ENCODE measurements around the gene DCAF15. TPM values are rescaled to one million over a fixed set of nuclear protein-coding genes. Genes with fewer than 3 reads are reported as not detected.

DCAF15 gene
- total and polyA plus RNA-seq, 2 experiments from 2014 or later: 39.5 to 81.3 TPM

- H3F3A ChIP-seq (replicated peaks; ENCODE audit: low read depth): no peaks in the 10 kb centered on the region
Measured at GRCh38 chr19:13975870-13976269, 23.6 kb downstream of the DCAF15 start.

More at GRCh38 chr19:13975870-13976269, 23.6 kb downstream of the DCAF15 start:
- Histone ChIP-seq H3K4me1 (ENCODE audit: insufficient read depth) (peaks cover 23% of the 10 kb centered on the region), H3K4me3 (no peak overlapping the region), H3K27ac (ENCODE audit: low read depth) (no peak overlapping the region), H3K79me2 (replicated peaks; ENCODE audit: insufficient read depth) (no peaks in the 10 kb centered on the region), H4K20me1 (replicated peaks; ENCODE audit: insufficient read depth) (no peaks in the 10 kb centered on the region), H2AFZ (no peak overlapping the region), H3K9me2 (ENCODE audit: insufficient read depth) (no peaks in the 10 kb centered on the region), H3K27me3 (ENCODE audit: insufficient read depth) (no peaks in the 10 kb centered on the region), H3K4me2 (no peak overlapping the region), H3K36me3 (ENCODE audit: insufficient read depth) (no peaks in the 10 kb centered on the region)
- no peaks in the 10 kb centered on the region for H3K9me3 Mint-ChIP-seq
- peaks cover 11% of the 10 kb centered on the region for H3K27me3 Mint-ChIP-seq (ENCODE audit: insufficient read depth, low read depth, poor library complexity)
- no peak overlapping the region; the same call in 2 of the 3 replicates for H3K4me3 Mint-ChIP-seq
- peaks cover 3% of the 10 kb centered on the region; the same call in 1 of the 3 replicates for H3K36me3 Mint-ChIP-seq (ENCODE audit: low read depth)
- TF ChIP-seq ZNF114 (CRISPR knock-in tag; IDR thresholded peaks at IDR 0.05) (no peak), EZH2 (IDR thresholded peaks at IDR 0.05; ENCODE audit: low read depth, unreplicated experiment) (no peak), CREB1 (CRISPR knock-in tag; IDR thresholded peaks at IDR 0.05; ENCODE audit: low read depth) (no peak), ZNF462 (CRISPR knock-in tag; IDR thresholded peaks at IDR 0.05) (no peak), REST (IDR thresholded peaks at IDR 0.05; ENCODE audit: unreplicated experiment) (no peak), NANOG (IDR thresholded peaks at IDR 0.05; ENCODE audit: borderline replicate concordance) (no peak), ZNF331 (CRISPR knock-in tag; IDR thresholded peaks at IDR 0.05; ENCODE audit: low read depth) (no peak), STAT1 (IDR thresholded peaks at IDR 0.05; ENCODE audit: unreplicated experiment) (no peak), EZH2phosphoT487 (IDR thresholded peaks at IDR 0.05; ENCODE audit: unreplicated experiment) (no peak), ETS1 (IDR thresholded peaks at IDR 0.05) (no peak), CTCF (conservative IDR thresholded peaks at IDR 0.05; ENCODE audit: low read depth in 2 of 2) (no peak), JUNB (IDR thresholded peaks at IDR 0.05; ENCODE audit: unreplicated experiment) (no peak), POLR2AphosphoS5 (IDR thresholded peaks at IDR 0.05; ENCODE audit: low read depth) (no peak)
- DNase-seq (ENCODE audit: low spot score) (no peak), ATAC-seq (no peak)
- H3K27ac Mint-ChIP-seq: no peak overlapping the region
- H3K4me1 Mint-ChIP-seq: peaks cover 18% of the 10 kb centered on the region

Data from GM23338 (cell line).